Gastrocnemius medialis (tissue), 4 donors: ENCODE data around the gene RNASET2. TPM values are rescaled to one million over a fixed set of nuclear protein-coding genes. Genes with fewer than 3 reads are reported as not detected.

Source experiments
- ATAC-seq, 2 donors: fragments of 150-250 bp; one replicate each; pipeline ENCODE4 v1.9.1; 2016
- DNase-seq, 2 donors: peaks; one replicate each; pipeline ENCODE4 v3.0.0-alpha.2; 2019
- H3K27ac ChIP-seq, 4 donors: fragments of 200-600 bp; sonication (generic); 1 replicate in 1 of 4; 2 replicates in 3 of 4; pipeline ENCODE4 v1.5.1; 2016 to 2018; ENCODE audit warnings: mild to moderate bottlenecking in 2 of 4, moderate library complexity in 1 of 4
- H3K27me3 ChIP-seq, 3 donors: fragments of 200-600 bp; sonication (generic) in 2 of 3; 1 replicate in 1 of 3; 2 replicates in 2 of 3; pipeline versions ENCODE4 v1.5.1 to v1.6.0; 2016 to 2019; ENCODE audit warnings: mild to moderate bottlenecking in 1 of 3, moderate library complexity in 1 of 3
- H3K36me3 ChIP-seq, 2 donors: fragments of 200-600 bp; sonication (generic) in 1 of 2; one replicate each; pipeline ENCODE4 v1.5.1; 2017 to 2018
- H3K4me1 ChIP-seq, 2 donors: fragments of 200-600 bp; sonication (generic) in 1 of 2; one replicate each; pipeline ENCODE4 v1.5.1; 2016 to 2017; ENCODE audit warnings: mild to moderate bottlenecking in 2 of 2
- H3K4me3 ChIP-seq, 4 donors: fragments of 200-600 bp; sonication (generic) in 3 of 4; 1 replicate in 1 of 4; 2 replicates in 3 of 4; pipeline ENCODE4 v1.5.1; 2016 to 2019; ENCODE audit warnings: mild to moderate bottlenecking in 2 of 4
- H3K9me3 ChIP-seq, 3 donors: fragments of 200-600 bp; sonication (generic) in 2 of 3; 1 replicate in 1 of 3; 2 replicates in 2 of 3; pipeline ENCODE4 v1.5.1; 2016 to 2019
- CTCF ChIP-seq, 5 experiments: fragments of 450-650 bp in 3 of 5; fragments of 200-600 bp in 2 of 5; sonication (generic) in 2 of 5; IDR thresholded peaks in 4 of 5; conservative IDR thresholded peaks in 1 of 5; 1 replicate in 4 of 5; 2 replicates in 1 of 5; pipeline ENCODE4 v1.5.1; 2016 to 2019; ENCODE audit warnings: antibody characterized with exemption in 5 of 5, mild to moderate bottlenecking in 3 of 5, moderate library complexity in 3 of 5
- POLR2A ChIP-seq, 2 donors: fragments of 450-650 bp; IDR thresholded peaks; one replicate each; pipeline ENCODE4 v1.6.1; 2017; ENCODE audit warnings: antibody characterized with exemption in 2 of 2, mild to moderate bottlenecking in 2 of 2, moderate library complexity in 2 of 2
- in situ Hi-C, 4 donors: fragments of 200-750 bp; cut with MboI; loops; one replicate each; pipeline versions ENCODE4 v1.15.0 to v1.8.0; 2017; ENCODE audit warnings: low sequenced_read_pairs in 4 of 4
- intact Hi-C: fragments of 100-400 bp; cut with DNase I; formaldehyde crosslinking; loops from one replicate; pipeline ENCODE4 v1.15.1; 2023; ENCODE audit warnings: low total_unique reads
- total RNA-seq, 4 donors: library from RNA; depleted of rRNA; stranded (reverse); fragments of >200 nt; gene quantifications; one replicate each; pipeline versions ENCODE4 v1.1.0 to v1.2.3, GENCODE V29; 2016

RNASET2 gene
- total RNA-seq, 4 donors from 2014 or later = 4.9 to 9.6 (median 6.5) TPM

- DNase-seq (no peak), ATAC-seq (no peak)
- intact Hi-C loops = no loop called here
- peaks cover 0 to 25% of the 10 kb centered on the region in 2 donors for H3K36me3 ChIP-seq
- H3K4me1 ChIP-seq = no peaks in the 10 kb centered on the region
- no peaks in the 10 kb centered on the region for H3K27me3 ChIP-seq
- in situ Hi-C loops = no loop called here
- TF ChIP-seq CTCF (IDR thresholded peaks at IDR 0.05 in 4 of 5, conservative IDR thresholded peaks at IDR 0.05 in 1 of 5) (no peak), POLR2A (IDR thresholded peaks at IDR 0.05) (no peak)
- no peak overlapping the region for H3K4me3 ChIP-seq
- H3K27ac ChIP-seq = no peak overlapping the region
- no peaks in the 10 kb centered on the region for H3K9me3 ChIP-seq
These were observed 18.6 kb downstream of the RNASET2 start for GRCh38 chr6:166937746-166938145.

- Histone ChIP-seq H3K4me1 (no peaks in the 10 kb centered on the region), H3K36me3 (peaks cover 0 to 25% of the 10 kb centered on the region in 2 donors), H3K4me3 (no peak overlapping the region), H3K27me3 (no peaks in the 10 kb centered on the region), H3K27ac (no peak overlapping the region), H3K9me3 (no peaks in the 10 kb centered on the region)
- intact Hi-C loops = no loop called here
- DNase-seq = no peak
- in situ Hi-C loops = no loop called here
- TF ChIP-seq POLR2A (IDR thresholded peaks at IDR 0.05) = no peak
- no peak for TF ChIP-seq CTCF (IDR thresholded peaks at IDR 0.05 in 4 of 5, conservative IDR thresholded peaks at IDR 0.05 in 1 of 5)
- ATAC-seq = no peak
These were observed 20.1 kb downstream of the RNASET2 start for GRCh38 chr6:166936079-166936787.

- TF ChIP-seq POLR2A (IDR thresholded peaks at IDR 0.05) (no peak), CTCF (IDR thresholded peaks at IDR 0.05 in 4 of 5, conservative IDR thresholded peaks at IDR 0.05 in 1 of 5) (no peak)
- H3K27me3 ChIP-seq = no peaks in the 10 kb centered on the region
- no peak for DNase-seq
- in situ Hi-C loops = no loop called here
- ATAC-seq = no peak
- H3K27ac ChIP-seq = no peak overlapping the region
- no peaks in the 10 kb centered on the region for H3K9me3 ChIP-seq
- no peak overlapping the region for H3K4me3 ChIP-seq
- intact Hi-C loops = no loop called here
- no peaks in the 10 kb centered on the region for H3K4me1 ChIP-seq
- peaks cover 0 to 25% of the 10 kb centered on the region in 2 donors for H3K36me3 ChIP-seq
These were observed 21.0 kb downstream of the RNASET2 start for GRCh38 chr6:166935353-166935752.

GRCh38 chr6:166934174-166934573 is 22.2 kb downstream of the RNASET2 start:
- ATAC-seq = no peak
- intact Hi-C loops = no loop called here

More at GRCh38 chr6:166934174-166934573, 22.2 kb downstream of the RNASET2 start:
- no peaks in the 10 kb centered on the region for H3K9me3 ChIP-seq
- TF ChIP-seq POLR2A (IDR thresholded peaks at IDR 0.05) (no peak), CTCF (IDR thresholded peaks at IDR 0.05 in 4 of 5, conservative IDR thresholded peaks at IDR 0.05 in 1 of 5) (no peak)
- H3K36me3 ChIP-seq = peaks cover 0 to 25% of the 10 kb centered on the region in 2 donors
- no peaks in the 10 kb centered on the region for H3K4me1 ChIP-seq
- H3K4me3 ChIP-seq = no peak overlapping the region
- DNase-seq = no peak
- H3K27me3 ChIP-seq = no peaks in the 10 kb centered on the region
- H3K27ac ChIP-seq = no peak overlapping the region
- in situ Hi-C loops = no loop called here
